HG03378 (cell line): ENCODE results near the gene PRKG1.
"Not testable (repeated sequence)": the region's sequence is repeated elsewhere in the genome, so short reads cannot be mapped to it uniquely, and the experiment has no call there.

ENCODE experiments used
- ATAC-seq: cut with Tn5 transposase; IDR thresholded peaks from one replicate; pipeline ENCODE4 v1.9.1; 2021; ENCODE audit warnings: mild to moderate bottlenecking, moderate library complexity; ENCODE audit not compliant: unreplicated experiment

Gene PRKG1

GRCh38 chr10:51675088-51675487 lies 600.8 kb downstream of the PRKG1 start:
- ATAC-seq: no peak

GRCh38 chr10:51679841-51680240 lies 605.6 kb downstream of the PRKG1 start:
- no peak for ATAC-seq

- ATAC-seq: no peak
Observed at GRCh38 chr10:51683031-51683691, 608.9 kb downstream of the PRKG1 start.

GRCh38 chr10:51685768-51686167 lies 611.5 kb downstream of the PRKG1 start:
- ATAC-seq: no peak

GRCh38 chr10:51687296-51687695 lies 613.0 kb downstream of the PRKG1 start:
- no peak for ATAC-seq

GRCh38 chr10:51688826-51689225 lies 614.5 kb downstream of the PRKG1 start:
- not testable (repeated sequence) for ATAC-seq

- no peak for ATAC-seq
Observed at GRCh38 chr10:51689536-51689935, 615.2 kb downstream of the PRKG1 start.

- ATAC-seq: no peak
Observed at GRCh38 chr10:51691135-51691534, 616.8 kb downstream of the PRKG1 start.

GRCh38 chr10:51694086-51694768 lies 619.9 kb downstream of the PRKG1 start:
- ATAC-seq: no peak

GRCh38 chr10:51696251-51696650 lies 622.0 kb downstream of the PRKG1 start:
- ATAC-seq: no peak

- ATAC-seq: no peak
Observed at GRCh38 chr10:51698473-51699063, 624.3 kb downstream of the PRKG1 start.

GRCh38 chr10:51699145-51699474 lies 624.8 kb downstream of the PRKG1 start:
- peak; percentile 27 for ATAC-seq

- peak; percentile 96 for ATAC-seq
Observed at GRCh38 chr10:51699475-51700227, 625.4 kb downstream of the PRKG1 start, which contains the start of gene CSTF2T. CSTF2T (minus strand) TSS chr10:51699595; CDS start chr10:51699549, 46 bp downstream.

GRCh38 chr10:51700228-51700817 lies 626.0 kb downstream of the PRKG1 start:
- no peak for ATAC-seq

- ATAC-seq: no peak
Observed at GRCh38 chr10:51705774-51706173, 631.5 kb downstream of the PRKG1 start.

GRCh38 chr10:51706225-51706624 lies 631.9 kb downstream of the PRKG1 start:
- no peak for ATAC-seq

- no peak for ATAC-seq
Observed at GRCh38 chr10:51707392-51707791, 633.1 kb downstream of the PRKG1 start.

GRCh38 chr10:51707821-51708424 lies 633.6 kb downstream of the PRKG1 start:
- no peak for ATAC-seq

- no peak for ATAC-seq
Observed at GRCh38 chr10:51708609-51709008, 634.3 kb downstream of the PRKG1 start.

GRCh38 chr10:51709324-51709972 lies 635.2 kb downstream of the PRKG1 start:
- no peak for ATAC-seq
